Activated CD4-positive, alpha-beta T cell treated with anti-CD3 and anti-CD28 coated beads, Interleukin-2, amount 50 U/mL, for 48 hours (primary cell): Measurements from ENCODE around the gene FHIT.
"Not testable (repeated sequence)": the region's sequence is repeated elsewhere in the genome, so short reads cannot be mapped to it uniquely, and the experiment has no call there.

ENCODE experiments used
- DNase-seq, 2 experiments: peaks; one replicate each; pipeline ENCODE4 v3.0.0-alpha.2; 2020

The FHIT gene

DNA sequence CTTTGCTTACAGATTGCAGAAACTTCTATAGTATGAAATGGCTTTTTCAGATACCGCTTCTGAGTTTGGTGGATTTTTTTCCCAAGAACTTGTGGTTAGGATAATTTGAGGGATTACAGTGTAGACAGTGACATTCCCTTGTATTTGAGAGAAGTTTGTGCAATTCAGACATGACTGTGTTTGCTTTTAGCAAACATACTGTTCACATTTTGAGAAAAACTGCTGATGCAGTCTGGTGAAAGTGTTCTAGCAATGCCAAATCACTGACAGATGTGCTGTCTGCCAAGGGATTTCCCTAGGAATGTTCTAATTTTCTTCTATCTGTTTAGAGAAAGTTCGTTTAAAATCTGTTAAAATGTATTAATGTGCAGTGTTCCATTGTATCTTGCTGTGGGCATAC, 652.6 kb downstream of the FHIT start:
- no peak for DNase-seq

DNA sequence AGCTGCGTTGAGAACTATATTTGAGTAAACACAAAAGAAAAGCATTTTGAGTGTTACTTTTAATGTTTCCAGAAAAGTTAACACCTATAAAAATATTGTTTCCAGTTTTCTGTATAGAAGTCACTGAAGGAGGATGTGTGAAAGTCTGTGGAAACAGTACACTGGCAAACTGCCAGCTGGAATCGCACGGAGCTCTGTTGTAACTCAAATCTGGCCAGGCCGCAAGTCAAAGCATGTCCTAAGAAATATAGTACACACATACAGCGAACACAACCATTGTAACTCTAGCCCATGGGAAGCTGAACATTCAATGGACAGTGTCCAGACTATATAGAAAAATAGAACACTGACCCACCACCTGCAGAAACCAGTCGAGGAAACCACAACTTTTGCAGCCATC, 657.2 kb downstream of the FHIT start:
- no peak for DNase-seq

- no peak for DNase-seq
These were observed 660.0 kb downstream of the FHIT start for GRCh38 chr3:60591267-60591666.

- no peak for DNase-seq
These were observed 662.4 kb downstream of the FHIT start for GRCh38 chr3:60588806-60589205.

- no peak for DNase-seq
These were observed 665.3 kb downstream of the FHIT start for GRCh38 chr3:60585918-60586317.

GRCh38 chr3:60584250-60584649, 667.0 kb downstream of the FHIT start:
- DNase-seq: no peak

DNA sequence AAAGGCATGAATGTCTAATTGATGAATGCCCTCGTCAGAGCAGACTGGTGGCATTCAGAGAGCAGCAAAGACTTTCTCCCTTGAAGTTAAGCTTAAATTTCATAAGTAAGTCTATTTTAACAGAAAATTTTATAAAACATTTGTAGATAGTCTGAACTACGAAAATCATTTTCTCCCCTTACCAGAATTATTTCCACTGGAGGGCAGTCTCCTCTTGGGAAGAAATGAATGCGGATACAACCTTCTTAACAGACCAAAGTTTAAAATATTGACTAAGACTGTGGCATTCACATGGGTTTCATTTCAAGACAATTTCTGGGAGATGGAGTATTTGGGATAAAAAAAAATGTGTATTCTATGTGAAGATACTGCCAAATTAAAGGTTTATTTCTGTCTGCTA, 669.0 kb downstream of the FHIT start:
- DNase-seq: no peak

GRCh38 chr3:60580809-60581208, 670.4 kb downstream of the FHIT start:
- DNase-seq: no peak

DNA sequence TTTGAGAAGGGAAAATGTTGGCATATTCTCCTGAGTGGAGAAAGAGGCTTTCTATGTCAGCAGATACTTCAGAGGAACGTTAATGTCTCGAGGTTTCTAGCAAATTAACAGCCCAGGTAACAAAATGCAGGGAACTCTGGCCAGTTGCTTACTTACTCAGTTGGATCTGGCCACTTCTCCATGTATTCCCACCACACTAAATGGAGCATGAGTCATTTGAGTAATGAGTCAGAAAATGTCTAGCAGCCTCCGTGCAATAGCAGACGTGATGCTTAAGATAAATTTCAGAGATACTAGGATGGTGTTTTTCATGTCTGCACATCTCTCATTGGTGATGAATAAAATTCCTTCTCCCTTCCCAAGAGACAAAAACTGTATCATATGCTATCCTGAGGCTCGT, 671.5 kb downstream of the FHIT start:
- DNase-seq: no peak

- no peak for DNase-seq
These were observed 672.3 kb downstream of the FHIT start for GRCh38 chr3:60578936-60579335.

- no peak for DNase-seq
These were observed 673.7 kb downstream of the FHIT start for GRCh38 chr3:60577601-60578000.

DNA sequence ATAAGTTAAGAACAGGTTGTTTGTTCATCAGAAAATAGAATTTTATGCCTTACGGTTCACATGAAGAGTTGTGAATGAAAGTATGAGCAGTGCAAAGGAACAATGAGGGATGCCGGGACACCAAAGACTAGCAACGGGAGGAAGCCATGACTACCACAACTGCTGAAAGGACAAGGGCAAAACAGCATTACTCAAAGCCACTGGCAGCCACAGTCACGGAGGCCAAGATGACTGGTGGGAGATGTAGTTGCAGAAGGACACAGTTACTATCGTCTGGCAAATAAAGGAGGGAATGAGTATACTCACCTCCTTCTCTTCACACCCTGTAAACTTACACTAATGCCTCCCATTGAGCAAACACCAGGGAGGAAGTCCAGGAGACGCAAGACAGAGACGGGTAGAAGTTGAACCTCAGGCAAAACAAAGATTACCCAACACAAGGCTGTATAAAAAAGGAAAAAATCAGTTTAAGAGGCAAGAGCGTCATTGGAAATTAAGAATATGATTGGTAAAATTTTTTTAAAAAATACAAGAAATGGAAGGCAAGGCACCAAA, 675.5 kb downstream of the FHIT start:
- DNase-seq: no peak

DNA sequence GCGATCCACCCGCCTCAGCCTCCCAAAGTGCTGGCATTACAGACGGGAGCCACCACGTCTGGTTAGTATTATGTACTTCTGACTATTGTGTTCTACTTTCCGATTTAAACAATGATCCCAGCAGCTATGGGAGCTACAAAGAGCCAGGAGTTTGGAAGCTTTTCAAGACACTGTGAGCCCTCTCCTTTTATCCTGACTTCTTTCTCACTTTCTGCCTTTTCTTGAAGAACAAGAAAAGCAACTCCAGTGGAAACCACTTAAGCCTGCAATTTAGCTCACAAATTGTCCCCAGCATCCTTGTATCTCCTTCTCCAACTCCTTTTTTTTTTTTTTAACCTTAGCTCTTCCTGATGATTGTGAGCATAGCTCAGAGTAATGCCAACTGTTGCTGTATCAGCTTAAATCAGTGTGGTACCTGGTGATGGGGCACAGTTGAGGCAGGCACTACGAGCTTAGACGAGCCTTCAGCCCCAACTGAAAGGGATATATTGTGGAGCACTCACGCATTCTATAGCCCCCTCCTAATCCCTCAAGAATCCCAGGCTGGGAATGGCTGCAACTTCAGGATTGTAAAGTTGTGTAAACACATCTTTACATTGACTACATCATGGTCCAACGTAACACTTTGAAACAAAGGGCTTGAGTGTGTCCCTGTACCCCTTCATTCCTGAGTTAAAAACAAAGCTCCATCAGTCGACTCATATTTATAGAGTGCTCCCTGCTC, 677.0 kb downstream of the FHIT start:
- DNase-seq: no peak

DNA sequence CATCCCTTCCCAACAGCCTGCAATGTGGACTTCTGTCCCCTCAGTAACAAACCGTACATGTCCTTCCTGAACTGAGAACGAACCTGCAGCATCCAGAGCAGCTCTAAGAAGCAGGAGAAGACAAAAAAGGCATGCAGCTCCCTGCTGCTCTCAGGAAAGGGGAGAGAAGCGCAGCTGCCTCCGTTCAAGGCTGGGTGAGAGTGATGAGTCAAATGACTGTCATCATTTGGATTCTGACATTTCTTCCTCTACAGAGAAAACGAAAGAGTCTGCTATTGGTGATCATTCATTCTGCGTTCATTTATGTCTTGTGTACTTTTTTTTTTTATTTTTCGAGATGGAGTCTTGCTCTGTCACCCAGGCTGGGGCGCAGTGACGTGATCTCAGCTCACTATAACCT, 677.8 kb downstream of the FHIT start:
- DNase-seq: no peak

DNA sequence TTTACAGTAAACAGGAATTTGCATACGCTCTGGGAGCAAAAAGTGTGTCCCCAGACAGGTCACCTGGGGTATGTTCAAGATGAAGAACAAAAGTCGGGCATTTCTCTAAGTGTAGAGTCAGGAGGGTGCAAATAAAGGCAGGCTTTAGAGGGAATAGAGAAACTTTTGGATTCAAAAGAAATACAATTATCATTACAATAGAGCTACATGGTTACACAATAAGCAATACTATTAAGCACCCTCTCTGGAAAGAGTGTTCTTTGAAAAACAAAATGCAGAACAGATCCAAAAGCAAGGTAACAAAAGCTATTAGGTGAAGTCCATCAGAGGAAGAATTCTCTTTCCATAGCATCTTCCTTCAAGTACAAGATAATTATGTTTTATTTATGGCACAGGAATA, 679.7 kb downstream of the FHIT start:
- DNase-seq: no peak

DNA sequence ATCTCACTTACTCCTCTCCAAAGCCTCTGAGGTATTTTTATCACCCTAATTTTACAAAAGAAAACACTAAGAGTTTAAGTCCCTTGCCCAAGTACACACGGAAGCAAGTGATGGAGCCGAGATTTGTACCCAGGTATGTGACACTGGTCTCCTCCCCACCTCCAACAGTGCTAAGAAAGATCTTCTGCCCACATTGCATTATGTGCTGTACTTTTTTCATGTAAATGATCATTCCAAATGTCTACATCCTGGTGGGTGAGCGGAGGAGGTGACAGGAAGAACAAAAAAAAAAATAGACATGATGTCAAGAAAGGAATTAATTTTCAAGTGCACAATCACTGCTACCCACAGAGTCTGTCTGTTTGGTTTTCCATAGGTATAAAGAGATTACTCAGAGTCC, 694.1 kb downstream of the FHIT start:
- DNase-seq: no peak

- no peak for DNase-seq
These were observed 695.4 kb downstream of the FHIT start for GRCh38 chr3:60555686-60556354.

DNA sequence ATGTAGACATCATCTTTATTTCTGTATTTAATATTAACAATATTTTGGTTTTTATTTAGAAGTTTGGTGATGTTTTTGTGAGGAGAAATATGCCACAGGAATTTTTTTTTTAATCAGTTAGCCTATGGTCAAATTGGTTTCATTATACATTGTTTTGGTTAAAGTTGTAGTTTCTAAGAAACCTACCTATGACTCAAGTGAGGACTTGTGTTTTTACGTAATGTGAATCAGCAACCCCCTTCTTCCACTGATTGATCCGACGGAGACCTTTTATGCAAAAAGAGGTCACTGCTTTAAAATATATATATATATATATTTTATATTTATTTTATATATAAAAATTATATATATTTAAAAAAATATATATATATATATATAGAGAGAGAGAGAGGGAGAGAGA, 698.1 kb downstream of the FHIT start:
- no peak for DNase-seq

DNA sequence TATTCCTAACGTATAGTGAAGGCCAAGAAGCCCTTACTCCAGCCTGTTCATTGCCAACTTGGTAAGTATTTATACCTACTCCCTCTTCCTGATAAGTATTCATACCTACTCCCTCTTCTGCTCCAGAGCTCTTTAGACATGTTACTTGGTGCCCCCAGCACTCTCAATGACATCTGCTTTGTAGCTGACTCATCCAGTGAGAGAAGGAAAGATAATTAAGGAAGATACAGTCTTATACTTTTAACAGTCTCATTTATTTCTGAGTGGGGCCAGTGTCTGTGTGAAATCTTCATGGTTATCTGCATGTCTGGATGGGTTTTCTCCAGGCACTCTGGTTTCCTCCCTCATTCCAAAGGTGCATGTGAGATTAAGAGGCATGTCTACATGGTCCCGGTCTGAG, 698.7 kb downstream of the FHIT start:
- DNase-seq: no peak

- DNase-seq: no peak
These were observed 699.6 kb downstream of the FHIT start for GRCh38 chr3:60551455-60552209.

DNA sequence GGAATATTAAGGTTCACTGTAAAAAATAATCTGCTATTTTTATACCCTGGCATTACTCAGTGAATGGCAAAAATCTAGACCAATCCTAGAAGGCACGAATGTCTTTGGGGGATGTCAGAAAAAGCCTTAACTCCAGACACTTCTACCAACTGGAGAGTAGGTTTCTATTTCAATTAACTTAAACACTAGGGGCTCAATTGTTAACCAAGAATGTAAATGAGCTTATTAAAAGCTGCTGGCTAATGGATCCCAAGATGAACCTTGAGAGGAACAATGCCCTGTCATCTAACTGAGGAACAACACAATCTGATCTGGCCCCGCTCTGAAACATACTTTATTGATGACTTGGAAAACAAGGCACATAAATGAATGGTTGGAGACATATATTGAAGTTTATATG, 701.4 kb downstream of the FHIT start:
- no peak for DNase-seq

- no peak for DNase-seq
These were observed 708.3 kb downstream of the FHIT start for GRCh38 chr3:60542995-60543394.

DNA sequence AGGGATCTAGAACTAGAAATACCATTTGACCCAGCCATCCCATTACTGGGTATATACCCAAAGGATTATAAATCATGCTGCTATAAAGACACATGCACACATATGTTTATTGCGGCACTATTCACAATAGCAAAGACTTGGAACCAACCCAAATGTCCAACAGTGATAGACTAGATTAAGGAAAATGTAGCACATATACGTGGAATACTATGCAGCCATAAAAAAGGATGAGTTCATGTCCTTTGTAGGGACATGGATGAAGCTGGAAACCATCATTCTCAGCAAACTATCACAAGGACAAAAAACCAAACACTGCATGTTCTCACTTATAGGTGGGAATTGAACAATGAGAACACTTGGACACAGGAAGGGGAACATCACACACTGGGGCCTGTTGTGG, 711.9 kb downstream of the FHIT start:
- not testable (repeated sequence) for DNase-seq

DNA sequence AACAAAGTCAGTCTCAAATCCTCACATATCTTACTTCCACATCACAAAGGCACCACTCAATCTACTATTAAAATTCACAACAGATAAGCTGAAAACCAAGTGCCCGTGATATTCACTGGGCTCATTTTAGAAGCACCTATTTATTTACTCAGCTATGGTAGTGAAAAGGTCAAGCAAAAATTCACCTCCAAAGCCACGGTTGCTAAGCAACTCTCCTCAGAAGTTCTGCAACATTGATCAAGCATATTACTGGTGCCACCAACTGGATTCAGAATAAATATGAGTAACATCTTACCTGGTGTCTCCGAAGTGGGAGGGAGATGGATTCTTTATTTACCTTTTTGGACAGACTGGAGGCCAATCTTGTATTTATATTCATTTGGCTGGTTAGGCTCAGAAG, 714.8 kb downstream of the FHIT start:
- no peak for DNase-seq
